ENCODE results near the gene FXYD4.

DNA sequence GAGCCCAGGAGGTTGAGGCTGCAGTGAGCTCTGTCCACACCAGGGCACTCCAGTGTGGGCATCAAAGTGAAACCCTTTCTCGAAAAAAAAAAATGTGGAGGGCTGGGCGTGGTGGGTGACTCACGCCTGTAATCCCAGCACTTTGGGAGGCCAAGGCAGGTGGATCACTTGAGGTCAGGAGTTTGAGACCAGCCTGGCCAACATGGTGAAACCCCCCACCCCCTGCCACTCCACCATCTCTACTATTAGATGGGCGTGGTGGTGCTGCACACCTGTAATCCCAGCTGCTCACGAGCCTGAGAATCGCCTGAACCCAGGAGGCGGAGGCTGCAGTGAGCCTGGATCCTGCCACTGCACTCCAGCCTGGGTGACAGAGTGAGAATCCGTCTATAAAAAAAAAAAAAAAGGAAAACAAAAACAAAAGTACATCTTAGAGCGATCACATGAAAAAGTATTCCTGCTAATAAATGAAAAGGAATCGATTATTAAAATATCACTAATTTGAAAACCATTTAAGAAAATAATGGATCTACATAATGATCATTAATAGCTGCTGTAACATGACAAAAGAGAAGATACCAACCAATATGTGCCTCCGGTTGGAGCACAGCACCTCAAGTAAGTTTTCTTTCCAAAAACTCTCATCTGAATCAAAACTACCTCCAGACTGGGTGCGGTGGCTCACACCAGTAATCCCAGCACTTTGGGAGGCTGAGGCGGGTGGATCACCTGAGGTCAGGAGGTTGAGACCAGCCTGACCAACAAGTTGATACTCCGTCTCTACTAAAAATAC is 32.7 kb downstream of the FXYD4 start:
- TF ChIP-seq EZH2 (IDR thresholded peaks at IDR 0.05; ENCODE audit: low read length, unreplicated experiment): no peak
- TF ChIP-seq, protein P1, sequence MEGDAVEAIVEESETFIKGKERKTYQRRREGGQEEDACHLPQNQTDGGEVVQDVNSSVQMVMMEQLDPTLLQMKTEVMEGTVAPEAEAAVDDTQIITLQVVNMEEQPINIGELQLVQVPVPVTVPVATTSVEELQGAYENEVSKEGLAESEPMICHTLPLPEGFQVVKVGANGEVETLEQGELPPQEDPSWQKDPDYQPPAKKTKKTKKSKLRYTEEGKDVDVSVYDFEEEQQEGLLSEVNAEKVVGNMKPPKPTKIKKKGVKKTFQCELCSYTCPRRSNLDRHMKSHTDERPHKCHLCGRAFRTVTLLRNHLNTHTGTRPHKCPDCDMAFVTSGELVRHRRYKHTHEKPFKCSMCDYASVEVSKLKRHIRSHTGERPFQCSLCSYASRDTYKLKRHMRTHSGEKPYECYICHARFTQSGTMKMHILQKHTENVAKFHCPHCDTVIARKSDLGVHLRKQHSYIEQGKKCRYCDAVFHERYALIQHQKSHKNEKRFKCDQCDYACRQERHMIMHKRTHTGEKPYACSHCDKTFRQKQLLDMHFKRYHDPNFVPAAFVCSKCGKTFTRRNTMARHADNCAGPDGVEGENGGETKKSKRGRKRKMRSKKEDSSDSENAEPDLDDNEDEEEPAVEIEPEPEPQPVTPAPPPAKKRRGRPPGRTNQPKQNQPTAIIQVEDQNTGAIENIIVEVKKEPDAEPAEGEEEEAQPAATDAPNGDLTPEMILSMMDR (conservative IDR thresholded peaks at IDR 0.05; ENCODE audit: low read depth, low read length): no peak
